Measurements from ENCODE around the gene MATCAP1. TPM values are rescaled to one million over a fixed set of nuclear protein-coding genes. Genes with fewer than 3 reads are reported as not detected.
A peak's percentile ranks its signal among the peaks of the same experiment; 100 is the strongest.

The MATCAP1 gene
- total and polyA plus RNA-seq, 2 experiments from 2014 or later = 3.8 to 6.4 TPM

DNA sequence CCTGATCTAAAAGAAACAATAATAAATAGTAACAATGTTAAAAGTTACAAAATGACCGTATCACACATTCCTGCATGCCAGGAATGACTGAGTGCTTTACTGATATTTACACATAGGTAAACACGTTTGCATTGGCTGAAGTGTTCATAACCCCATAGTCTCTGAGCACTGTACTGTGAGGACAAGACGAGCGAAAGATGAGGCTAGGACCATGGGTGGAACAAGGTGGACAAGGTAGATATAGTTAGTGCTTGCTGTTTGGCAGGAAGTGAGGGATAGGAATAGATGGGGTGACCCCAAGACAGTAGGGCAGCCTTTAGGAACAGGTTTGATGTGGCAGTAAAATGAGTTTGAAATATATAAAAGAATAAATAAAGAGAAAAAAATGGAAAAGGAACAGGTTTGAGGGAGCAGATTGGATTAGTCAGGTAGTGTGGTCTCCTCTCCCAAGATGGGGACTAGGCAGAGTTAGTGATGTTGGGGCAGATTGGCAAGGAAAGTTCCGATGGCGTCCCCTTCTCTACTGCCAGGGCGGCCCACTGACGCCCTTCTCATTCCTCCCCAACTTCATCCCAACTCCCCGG is 7.7 kb upstream of the MATCAP1 start:
- peaks cover 6% of the 10 kb centered on the region; the same call in 1 of the 2 replicates for H3F3A ChIP-seq (ENCODE audit: insufficient read depth)
- no peaks in the 10 kb centered on the region for H3K9me2 ChIP-seq (ENCODE audit: insufficient read depth)
- H3K4me2 ChIP-seq (ENCODE audit: unreplicated experiment) = peak overlapping the region; percentile 30
- H3K27ac ChIP-seq = no peak overlapping the region
- peaks cover 12% of the 10 kb centered on the region; the same call in 1 of the 2 replicates for H3K36me3 ChIP-seq (ENCODE audit: low read depth)
- in situ Hi-C loops (cut with MboI) = no loop called here
- peak overlapping the region; percentile 84; the same call in 1 of the 2 replicates for H3K4me3 ChIP-seq
- H3K9ac ChIP-seq = no peak overlapping the region
- H4K20me1 ChIP-seq (ENCODE audit: insufficient read depth) = no peaks in the 10 kb centered on the region
- H3K4me1 ChIP-seq (ENCODE audit: insufficient read depth) = peaks cover 11% of the 10 kb centered on the region
- no peak for DNase-seq
- TF ChIP-seq EZH2phosphoT487 (IDR thresholded peaks at IDR 0.05; ENCODE audit: insufficient read depth, low read depth) (no peak), EZH2 (IDR thresholded peaks at IDR 0.05; ENCODE audit: insufficient read depth, poor library complexity, severe bottlenecking) (no peak)
- peak overlapping the region; percentile 36; the same call in 1 of the 2 replicates for H2AFZ ChIP-seq
- H3K79me2 ChIP-seq (ENCODE audit: insufficient read depth) = peaks cover 39% of the 10 kb centered on the region
- WGBS, 2 experiments (ENCODE audit: low coverage in 1 of 2, low lambda C conversion rate in 2 of 2, missing lambda C conversion rate in 2 of 2) = 15 to 19% methylated on average over 9 of the region's 9 CpGs
- no peaks in the 10 kb centered on the region for H3K9me3 ChIP-seq (ENCODE audit: low read depth)
- H3K27me3 ChIP-seq (replicated peaks; ENCODE audit: insufficient read depth) = no peaks in the 10 kb centered on the region

DNA sequence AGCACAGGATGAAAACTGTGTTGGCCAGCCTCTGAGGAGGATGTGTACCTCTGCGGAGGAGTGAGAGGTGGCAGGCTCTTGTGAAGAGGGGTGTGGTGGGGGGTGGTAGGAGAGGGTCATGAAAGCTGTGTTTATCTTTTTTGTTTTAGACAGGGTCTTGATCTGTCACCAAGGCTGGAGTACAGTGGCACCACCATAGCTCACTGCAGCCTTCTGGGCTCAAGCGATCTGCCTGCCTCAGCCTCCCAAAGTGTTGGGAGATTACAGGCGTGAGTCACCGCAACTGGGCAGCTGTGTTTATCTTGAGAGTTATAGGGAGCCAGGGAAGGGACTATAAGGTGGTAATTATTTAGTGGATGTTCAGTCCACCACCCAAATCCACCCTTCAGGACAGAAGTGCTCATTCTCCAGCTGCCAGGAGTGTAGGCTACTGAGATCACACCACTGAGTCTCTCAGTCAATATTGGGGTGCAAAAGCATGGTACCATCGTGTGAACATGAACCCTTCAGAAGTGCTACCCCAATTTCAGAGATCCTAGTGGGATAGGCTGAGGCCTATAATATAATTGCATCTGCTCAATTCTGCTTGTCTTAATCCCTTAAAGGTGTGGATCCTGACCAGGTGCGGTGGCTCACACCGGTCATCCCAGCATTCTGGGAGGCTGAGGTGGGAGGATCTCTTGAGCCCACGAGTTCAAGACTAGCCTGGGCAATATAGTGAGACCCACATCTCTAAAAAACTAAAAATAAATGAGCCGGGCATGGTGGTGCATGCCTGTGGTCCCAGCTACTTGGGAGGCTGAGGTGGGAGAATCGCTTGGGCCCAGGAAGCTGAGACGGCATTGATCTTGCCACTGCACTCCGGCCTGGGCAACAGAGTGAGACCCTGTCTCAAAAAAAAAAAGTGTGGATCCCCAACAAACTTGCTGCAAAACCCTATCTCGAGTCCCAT is 7.0 kb upstream of the MATCAP1 start:
- Histone ChIP-seq H3K4me2 (ENCODE audit: unreplicated experiment) (no peak overlapping the region), H2AFZ (0 out of 2 replicates have a peak overlapping the region, but pooled peaks have one; percentile 36), H3K4me3 (no peak overlapping the region), H3K4me1 (ENCODE audit: insufficient read depth) (peaks cover 11% of the 10 kb centered on the region), H3K79me2 (ENCODE audit: insufficient read depth) (peaks cover 35% of the 10 kb centered on the region), H3K9me2 (ENCODE audit: insufficient read depth) (no peaks in the 10 kb centered on the region), H3K27ac (no peak overlapping the region), H4K20me1 (ENCODE audit: insufficient read depth) (no peaks in the 10 kb centered on the region), H3F3A (ENCODE audit: insufficient read depth) (no peaks in the 10 kb centered on the region), H3K36me3 (ENCODE audit: low read depth) (peaks cover 11% of the 10 kb centered on the region; the same call in 1 of the 2 replicates), H3K9me3 (ENCODE audit: low read depth) (no peaks in the 10 kb centered on the region), H3K9ac (no peak overlapping the region), H3K27me3 (replicated peaks; ENCODE audit: insufficient read depth) (no peaks in the 10 kb centered on the region)
- DNase-seq = no peak
- in situ Hi-C loops (cut with MboI) = no loop called here
- 78 to 79% methylated on average over 13 of the region's 13 CpGs for WGBS, 2 experiments (ENCODE audit: low coverage in 1 of 2, low lambda C conversion rate in 2 of 2, missing lambda C conversion rate in 2 of 2)
- TF ChIP-seq EZH2 (IDR thresholded peaks at IDR 0.05; ENCODE audit: insufficient read depth, poor library complexity, severe bottlenecking) (no peak), EZH2phosphoT487 (IDR thresholded peaks at IDR 0.05; ENCODE audit: insufficient read depth, low read depth) (no peak)

DNA sequence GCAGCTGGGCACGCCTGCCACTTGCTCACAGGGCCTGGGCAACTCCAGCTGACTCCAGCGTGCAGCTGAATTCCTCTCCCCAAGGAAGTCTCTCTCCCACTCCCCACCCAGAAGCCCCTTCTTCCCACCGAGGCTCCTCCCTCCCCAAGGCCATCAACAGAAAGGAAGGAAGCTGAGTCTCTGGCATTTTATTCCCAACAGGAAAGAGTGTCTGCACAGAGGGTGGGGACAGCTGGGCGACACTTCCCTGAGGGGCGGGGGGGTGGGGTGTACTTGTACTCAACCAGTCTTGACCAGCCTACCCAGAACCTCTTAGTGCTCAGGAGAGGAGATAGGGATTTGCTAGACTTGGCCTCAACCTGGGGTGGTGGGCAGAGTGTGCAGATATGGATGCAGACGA is 6.3 kb upstream of the MATCAP1 start, which contains the start of gene EXOC3L1:
Gene EXOC3L1, minus strand, starts transcription at position 96 of the 400 bp plus-strand sequence. CDS start 460 bp downstream, outside the sequence.
- H3K4me2 ChIP-seq (ENCODE audit: unreplicated experiment) = no peak within 1 kb of the TSS
- DNase-seq = no peak
- in situ Hi-C loops (cut with MboI) = no loop called here
- no peak for TF ChIP-seq EZH2phosphoT487 (IDR thresholded peaks at IDR 0.05; ENCODE audit: insufficient read depth, low read depth)
- TF ChIP-seq EZH2 (IDR thresholded peaks at IDR 0.05; ENCODE audit: insufficient read depth, poor library complexity, severe bottlenecking) = no peak
- H3K79me2 ChIP-seq (ENCODE audit: insufficient read depth) = peaks cover 30% of the 10 kb centered on the region
- H3K9ac ChIP-seq = no peak within 1 kb of the TSS
- H2AFZ ChIP-seq = no peak within 1 kb of the TSS
- H3K4me3 ChIP-seq = no peak within 1 kb of the TSS
- WGBS, 2 experiments (ENCODE audit: low coverage in 1 of 2, low lambda C conversion rate in 2 of 2, missing lambda C conversion rate in 2 of 2) = 21 to 22% methylated on average over 5 to 6 of the region's 6 CpGs
- H3F3A ChIP-seq (ENCODE audit: insufficient read depth) = no peaks in the 10 kb centered on the region
- peaks cover 4% of the 10 kb centered on the region; the same call in 1 of the 2 replicates for H3K36me3 ChIP-seq (ENCODE audit: low read depth)
- no peaks in the 10 kb centered on the region for H3K9me2 ChIP-seq (ENCODE audit: insufficient read depth)
- peaks cover 11% of the 10 kb centered on the region for H3K4me1 ChIP-seq (ENCODE audit: insufficient read depth)
- no peaks in the 10 kb centered on the region for H3K9me3 ChIP-seq (ENCODE audit: low read depth)
- no peaks in the 10 kb centered on the region for H3K27me3 ChIP-seq (replicated peaks; ENCODE audit: insufficient read depth)
- no peaks in the 10 kb centered on the region for H4K20me1 ChIP-seq (ENCODE audit: insufficient read depth)
- no peak within 1 kb of the TSS for H3K27ac ChIP-seq

DNA sequence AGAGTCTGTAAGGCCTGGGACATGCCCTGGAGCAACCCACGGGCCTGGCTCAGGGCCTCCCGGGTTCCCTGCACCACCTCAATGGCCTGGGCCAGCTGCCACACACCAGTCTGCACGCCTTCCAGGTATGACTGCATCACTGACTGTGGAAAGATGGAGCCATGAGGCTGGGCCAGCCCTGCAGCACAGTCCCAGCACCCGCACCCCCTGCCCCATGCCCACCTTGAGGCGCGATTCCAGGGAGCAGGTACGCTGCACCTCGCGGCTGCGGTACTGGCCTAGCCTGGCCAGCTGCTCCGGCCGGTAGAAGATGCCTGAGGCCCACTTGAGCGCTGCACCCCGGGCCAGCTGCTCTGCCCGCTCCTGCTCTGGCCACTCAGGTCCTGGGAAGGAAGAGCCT is 5.0 kb upstream of the MATCAP1 start:
- no peaks in the 10 kb centered on the region; the same call in 1 of the 2 replicates for H3K36me3 ChIP-seq (ENCODE audit: low read depth)
- in situ Hi-C loops (cut with MboI) = no loop called here
- WGBS, 2 experiments (ENCODE audit: low coverage in 1 of 2, low lambda C conversion rate in 2 of 2, missing lambda C conversion rate in 2 of 2) = 90 to 93% methylated on average over 15 of the region's 15 CpGs

More for the DNA sequence above, 5.0 kb upstream of the MATCAP1 start:
- TF ChIP-seq EZH2phosphoT487 (IDR thresholded peaks at IDR 0.05; ENCODE audit: insufficient read depth, low read depth) = no peak
- no peak for TF ChIP-seq EZH2 (IDR thresholded peaks at IDR 0.05; ENCODE audit: insufficient read depth, poor library complexity, severe bottlenecking)
- no peak overlapping the region for H3K27ac ChIP-seq
- H3F3A ChIP-seq (ENCODE audit: insufficient read depth) = no peaks in the 10 kb centered on the region
- H3K9me3 ChIP-seq (ENCODE audit: low read depth) = no peaks in the 10 kb centered on the region
- no peak overlapping the region for H3K4me3 ChIP-seq
- no peak overlapping the region for H3K4me2 ChIP-seq (ENCODE audit: unreplicated experiment)
- H3K9ac ChIP-seq = no peak overlapping the region
- H3K4me1 ChIP-seq (ENCODE audit: insufficient read depth) = peaks cover 8% of the 10 kb centered on the region
- no peaks in the 10 kb centered on the region for H4K20me1 ChIP-seq (ENCODE audit: insufficient read depth)
- peaks cover 18% of the 10 kb centered on the region for H3K79me2 ChIP-seq (ENCODE audit: insufficient read depth)
- no peak overlapping the region for H2AFZ ChIP-seq
- DNase-seq = no peak
- no peaks in the 10 kb centered on the region for H3K9me2 ChIP-seq (ENCODE audit: insufficient read depth)
- H3K27me3 ChIP-seq (replicated peaks; ENCODE audit: insufficient read depth) = no peaks in the 10 kb centered on the region

Data from GM23248 (cell line).